DND-41 (cell line): ENCODE data around the gene CLASRP.

Experiments
- CTCF ChIP-seq: IDR thresholded peaks from 2 replicates; pipeline ENCODE4 v1.5.1; 2012; ENCODE audit warnings: borderline replicate concordance, low read length, moderate library complexity, mild to moderate bottlenecking; ENCODE audit not compliant: poor library complexity, severe bottlenecking; ENCODE audit errors: extremely low read depth
- EZH2 ChIP-seq: IDR thresholded peaks from 3 replicates; pipeline ENCODE4 v1.6.1; 2012; ENCODE audit warnings: borderline replicate concordance, low read depth, mild to moderate bottlenecking, moderate library complexity, low read length, inconsistent platforms; ENCODE audit not compliant: severe bottlenecking

- no peak for TF ChIP-seq CTCF
- TF ChIP-seq EZH2 = no peak
Measured at GRCh38 chr19:45057444-45057843, 18.6 kb downstream of the CLASRP start.
